Stimulated activated CD8-positive, alpha-beta memory T cell treated with anti-CD3 and anti-CD28 coated beads, Interleukin-4, amount 100 ng/mL, for 4 hours (primary cell): ENCODE results near the gene COX4I1.

Source experiments
- DNase-seq, 2 donors: peaks; one replicate each; pipeline ENCODE4 v3.0.0-alpha.2; 2020; ENCODE audit warnings: low read depth in 2 of 2, low spot score in 1 of 2

Gene COX4I1

GRCh38 chr16:85767531-85767930, 32.0 kb upstream of the COX4I1 start:
- no peak for DNase-seq

GRCh38 chr16:85768199-85768598, 31.3 kb upstream of the COX4I1 start:
- no peak for DNase-seq

GRCh38 chr16:85770741-85771140, 28.8 kb upstream of the COX4I1 start:
- DNase-seq: no peak

GRCh38 chr16:85773044-85773443, 26.5 kb upstream of the COX4I1 start:
- no peak for DNase-seq

GRCh38 chr16:85774136-85774535, 25.4 kb upstream of the COX4I1 start:
- no peak for DNase-seq

- DNase-seq: no peak
Measured at GRCh38 chr16:85774811-85775210, 24.7 kb upstream of the COX4I1 start.

- DNase-seq: no peak
Measured at GRCh38 chr16:85777583-85778310, 21.7 kb upstream of the COX4I1 start.

GRCh38 chr16:85778873-85779272, 20.6 kb upstream of the COX4I1 start:
- peak in 1 of 2 donors; percentile 12 for DNase-seq

- no peak for DNase-seq
Measured at GRCh38 chr16:85780281-85780680, 19.2 kb upstream of the COX4I1 start.

- DNase-seq: no peak
Measured at GRCh38 chr16:85781156-85781555, 18.3 kb upstream of the COX4I1 start.

GRCh38 chr16:85781695-85782370, 17.7 kb upstream of the COX4I1 start:
- no peak for DNase-seq

- DNase-seq: no peak
Measured at GRCh38 chr16:85782451-85782850, 17.0 kb upstream of the COX4I1 start.

GRCh38 chr16:85783441-85783840, 16.1 kb upstream of the COX4I1 start:
- no peak for DNase-seq

- DNase-seq: no peak
Measured at GRCh38 chr16:85784813-85785212, 14.7 kb upstream of the COX4I1 start.

- no peak for DNase-seq
Measured at GRCh38 chr16:85785927-85786326, 13.6 kb upstream of the COX4I1 start.

- no peak for DNase-seq
Measured at GRCh38 chr16:85788819-85789218, 10.7 kb upstream of the COX4I1 start.

GRCh38 chr16:85789773-85790172, 9.7 kb upstream of the COX4I1 start:
- DNase-seq: no peak

GRCh38 chr16:85793662-85794298, 5.7 kb upstream of the COX4I1 start:
- no peak for DNase-seq

- no peak for DNase-seq
Measured at GRCh38 chr16:85794696-85795095, 4.8 kb upstream of the COX4I1 start.

- no peak for DNase-seq
Measured at GRCh38 chr16:85796152-85796551, 3.3 kb upstream of the COX4I1 start.

- no peak for DNase-seq
Measured at GRCh38 chr16:85796599-85796998, 2.9 kb upstream of the COX4I1 start.

GRCh38 chr16:85798283-85798776, 1.2 kb upstream of the COX4I1 start:
- DNase-seq: no peak
